ENCODE measurements around the gene CIAO2B.

GRCh38 chr16:66926171-66926947 lies 7.8 kb downstream of the CIAO2B start:
- TF ChIP-seq POLR2AphosphoS5 (IDR thresholded peaks at IDR 0.05; ENCODE audit: low read depth, low read length) (no peak), TAF1 (IDR thresholded peaks at IDR 0.05; ENCODE audit: low read depth, low read length) (no peak), POLR2A (IDR thresholded peaks at IDR 0.05; ENCODE audit: low read depth, low read length) (no peak)
